HG03432 (cell line): ENCODE data around the gene MYO5B.
"Not testable (repeated sequence)": the region's sequence is repeated elsewhere in the genome, so short reads cannot be mapped to it uniquely, and the experiment has no call there.

Experiments
- ATAC-seq: cut with Tn5 transposase; IDR thresholded peaks from one replicate; pipeline ENCODE4 v1.9.1; 2021; ENCODE audit warnings: mild to moderate bottlenecking, moderate library complexity; ENCODE audit not compliant: unreplicated experiment

The MYO5B gene

DNA sequence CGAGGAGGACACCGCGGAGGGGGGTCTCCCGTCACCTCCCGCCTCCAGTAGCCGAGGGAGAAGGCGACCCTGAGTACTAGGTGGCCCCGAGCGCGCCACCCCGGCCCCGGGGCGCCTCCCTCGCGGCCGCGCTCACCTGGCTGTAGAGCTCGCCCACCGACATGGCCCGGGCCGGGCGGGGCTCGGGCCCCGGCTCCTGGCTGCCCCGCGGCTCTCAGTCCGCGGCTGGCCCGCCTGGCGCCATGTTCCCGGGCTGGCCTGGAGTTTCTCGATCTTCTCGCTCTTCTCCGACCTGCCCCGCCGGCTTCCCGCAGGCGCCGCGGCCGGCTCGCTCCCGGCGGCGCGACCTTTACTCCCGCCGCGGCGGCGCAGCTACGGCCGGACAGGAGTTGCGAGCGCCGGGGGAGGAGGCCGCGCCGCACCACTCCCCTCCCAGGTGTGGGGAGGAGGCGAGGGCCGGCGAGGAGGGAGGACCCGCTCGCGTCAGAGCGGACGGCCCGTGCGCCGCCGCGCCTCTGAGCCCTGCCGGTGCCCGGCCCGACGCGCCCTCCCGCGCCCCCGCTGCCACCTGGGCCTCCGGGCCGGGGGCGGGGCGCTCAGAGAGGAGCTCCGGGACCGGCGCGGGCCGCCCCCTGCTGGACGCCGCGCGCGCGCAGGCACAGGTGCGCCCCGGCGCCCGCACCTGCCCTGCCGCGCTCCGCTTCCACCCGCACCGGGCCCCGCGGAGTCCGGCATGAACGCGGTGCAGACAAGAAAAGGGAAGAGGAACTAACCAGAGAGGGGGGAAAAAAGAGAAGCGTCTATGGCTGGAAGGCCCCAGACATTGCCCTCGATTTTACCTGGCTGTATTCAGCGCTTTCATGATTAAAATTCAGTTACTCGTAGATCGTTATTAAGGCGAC, at the start of gene MYO5B:
MYO5B (minus strand) TSS at position 517 of the 902 bp plus-strand sequence; CDS start at position 163, 354 bp downstream.
- peak; percentile 81 for ATAC-seq

DNA sequence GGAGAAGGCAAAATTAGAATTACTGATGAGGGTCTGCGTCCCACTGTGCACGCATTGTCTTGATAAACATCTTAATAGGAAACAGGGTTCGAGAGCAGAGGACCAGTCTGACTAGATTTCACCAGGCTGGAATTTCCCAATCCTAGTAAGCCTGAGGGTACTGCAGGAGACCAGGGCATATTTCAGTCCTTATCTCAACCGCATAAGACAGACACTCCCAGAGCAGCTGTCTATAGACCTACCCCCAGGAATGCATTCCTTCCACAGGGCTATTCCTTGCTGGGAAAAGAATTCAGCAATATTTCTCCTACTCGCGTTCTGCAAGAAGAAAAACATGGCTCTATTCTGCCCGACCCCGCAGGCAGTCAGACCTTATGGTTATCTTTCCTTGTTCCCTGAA, 46.8 kb upstream of the MYO5B start:
- ATAC-seq, result not testable (repeated sequence)

DNA sequence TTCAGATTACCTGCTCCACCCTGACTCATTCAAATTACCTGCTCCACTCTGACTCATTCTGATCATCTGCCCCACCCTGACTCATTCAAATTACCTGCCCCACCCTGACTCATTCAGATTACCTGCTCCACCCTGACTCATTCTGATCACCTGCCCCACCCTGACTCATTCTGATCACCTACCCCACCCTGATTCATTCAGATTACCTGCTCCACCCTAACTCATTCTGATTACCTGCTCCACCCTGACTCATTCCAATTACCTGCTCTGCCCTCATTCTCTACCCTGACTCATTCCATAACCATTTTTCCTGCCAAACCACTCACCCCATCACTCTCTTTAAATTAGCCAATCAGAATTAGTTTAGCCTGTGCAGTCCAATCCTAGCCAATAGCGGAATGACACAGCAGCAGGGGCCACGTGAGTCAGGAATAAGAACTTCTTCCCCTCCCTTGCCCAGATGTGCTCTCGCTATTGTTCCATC, 45.2 kb upstream of the MYO5B start:
- ATAC-seq, result no peak

DNA sequence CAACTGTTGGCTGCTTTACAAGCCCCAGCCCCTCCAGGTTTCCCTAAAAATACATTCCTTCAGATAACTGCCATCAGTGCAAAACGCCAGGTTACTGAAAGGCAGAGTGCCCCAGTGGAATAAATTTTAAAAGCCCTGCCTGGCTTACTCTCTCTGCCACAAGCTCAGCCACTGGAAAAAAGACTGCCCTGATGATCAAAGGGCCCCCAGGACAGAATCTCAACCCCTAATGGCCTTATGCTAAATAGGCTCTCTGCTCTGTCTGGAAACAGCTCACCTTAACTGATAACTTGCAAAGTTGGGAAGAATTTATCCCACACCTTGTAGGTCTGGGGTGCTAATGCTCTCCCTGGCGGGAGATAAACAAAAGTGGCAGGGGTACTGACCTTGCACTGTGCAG, 37.5 kb upstream of the MYO5B start:
- no peak for ATAC-seq

DNA sequence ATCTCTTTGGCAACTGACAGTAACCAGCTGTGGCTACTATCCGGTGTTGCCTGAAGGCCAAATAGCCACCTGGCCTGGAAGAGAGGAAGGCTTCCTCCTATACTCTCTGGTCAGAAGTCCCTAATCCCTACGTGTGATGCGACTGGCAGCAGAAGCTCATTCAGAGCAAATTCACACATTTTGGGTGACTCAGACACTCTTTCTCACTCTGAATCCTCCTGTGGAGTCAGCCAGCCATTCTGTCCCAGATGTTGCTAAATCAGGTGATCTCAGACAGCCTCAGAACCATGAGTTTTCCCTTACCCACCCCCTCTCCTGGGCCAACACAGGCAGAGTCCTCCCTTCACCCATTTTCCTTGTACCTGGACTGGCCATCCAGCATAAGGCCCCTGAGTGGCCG, 36.7 kb upstream of the MYO5B start:
- ATAC-seq, result no peak

DNA sequence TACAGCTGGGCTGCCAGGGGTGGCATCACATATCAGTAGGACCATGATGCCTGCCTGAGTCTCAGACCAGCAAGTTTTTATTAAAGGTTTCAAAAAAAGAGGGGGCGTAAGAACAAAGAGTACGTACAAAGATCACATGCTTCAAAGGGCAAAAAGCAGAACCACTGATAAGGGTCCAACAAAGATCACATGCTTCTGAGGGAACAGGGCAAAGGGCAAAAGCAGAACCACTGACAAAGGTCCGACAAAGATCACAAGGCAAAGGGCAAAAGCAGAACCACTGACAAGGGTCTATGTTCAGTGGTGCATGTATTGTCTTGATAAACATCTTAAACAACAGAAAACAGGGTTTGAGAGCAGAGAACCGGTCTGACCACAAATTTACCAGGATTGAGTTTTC, 25.3 kb upstream of the MYO5B start:
- ATAC-seq, result not testable (repeated sequence)

GRCh38 chr18:50218432-50219197, 23.7 kb upstream of the MYO5B start:
- ATAC-seq, result peak; percentile 57

DNA sequence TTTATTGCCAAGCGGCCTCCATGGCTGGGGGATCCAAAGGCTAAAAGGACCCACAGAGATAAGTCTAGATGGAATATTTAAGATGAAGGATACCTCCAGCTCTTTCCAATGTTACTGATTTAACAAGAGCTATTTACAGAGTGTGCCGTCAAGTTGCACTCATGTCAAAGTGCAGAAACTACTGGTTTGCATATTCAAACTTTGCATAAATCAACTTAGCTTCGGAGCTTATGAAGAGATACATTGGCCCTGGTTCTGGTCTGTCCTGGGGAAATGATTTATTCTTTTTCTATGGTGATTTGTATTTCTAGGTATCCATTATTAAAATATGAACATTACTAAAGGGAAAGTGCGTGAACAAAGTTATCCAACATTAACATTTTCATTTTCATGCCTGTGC, 14.4 kb upstream of the MYO5B start:
- no peak for ATAC-seq

- no peak for ATAC-seq
Measured at GRCh38 chr18:50207722-50208121, 12.8 kb upstream of the MYO5B start.

DNA sequence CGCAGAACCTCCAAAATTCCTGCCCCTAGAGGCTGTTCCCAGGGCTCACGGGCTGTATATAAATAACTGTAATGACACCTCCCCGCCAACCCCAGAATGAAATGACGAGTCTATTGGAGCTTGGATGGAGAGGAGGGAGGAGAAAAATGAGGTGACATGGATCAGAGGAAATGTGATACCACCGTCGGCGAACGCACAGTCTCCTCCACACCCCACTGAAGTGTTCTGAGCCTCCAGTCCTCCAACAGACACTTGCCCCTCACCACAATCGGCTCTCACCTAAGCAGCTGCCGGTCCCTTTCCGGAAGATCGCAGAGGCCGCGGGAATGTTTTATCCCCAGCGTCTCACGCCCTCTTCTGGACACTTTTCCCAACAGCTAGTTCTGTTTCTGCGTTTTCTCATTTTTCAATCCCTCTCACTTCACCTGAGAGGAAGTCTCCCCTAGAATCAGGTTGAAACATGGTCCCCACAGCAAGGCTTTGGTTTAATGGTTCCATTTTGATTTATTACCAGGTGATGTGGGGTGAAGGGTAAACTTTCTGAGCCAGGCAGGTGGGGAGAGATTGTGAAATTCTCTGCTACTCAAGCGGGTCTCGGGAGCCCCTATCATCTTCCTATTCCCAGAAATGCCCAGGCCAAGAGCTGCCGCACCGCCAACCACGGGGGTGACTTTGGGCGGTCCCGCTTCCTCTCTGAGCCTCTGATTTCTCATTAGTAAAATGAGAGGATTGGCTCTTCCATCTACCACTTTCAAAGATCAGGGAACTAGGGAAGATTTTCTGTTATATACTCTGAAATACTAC, 9.1 kb upstream of the MYO5B start:
- no peak for ATAC-seq

GRCh38 chr18:50201476-50202018, 6.6 kb upstream of the MYO5B start:
- no peak for ATAC-seq

DNA sequence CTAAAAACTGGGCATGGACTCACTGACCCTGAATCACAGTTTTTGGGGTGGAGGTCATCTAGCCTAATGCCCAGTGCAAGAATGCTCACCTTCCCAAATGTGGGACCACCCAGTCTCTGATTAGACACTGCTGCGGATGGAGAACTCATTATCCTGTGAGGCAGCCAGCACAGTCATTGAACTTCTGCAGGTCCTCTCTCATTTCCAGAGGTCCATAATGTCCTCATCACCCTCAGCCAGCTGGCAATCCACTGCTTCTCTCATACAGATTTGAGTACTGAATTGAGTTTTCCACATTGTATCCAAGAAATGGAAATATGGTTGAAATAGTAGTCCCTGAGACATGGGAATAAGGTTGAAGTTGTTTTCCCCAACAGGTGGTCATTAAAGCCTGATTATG, 5.0 kb upstream of the MYO5B start:
- ATAC-seq, result no peak

GRCh38 chr18:50199346-50199855, 4.5 kb upstream of the MYO5B start:
- no peak for ATAC-seq

DNA sequence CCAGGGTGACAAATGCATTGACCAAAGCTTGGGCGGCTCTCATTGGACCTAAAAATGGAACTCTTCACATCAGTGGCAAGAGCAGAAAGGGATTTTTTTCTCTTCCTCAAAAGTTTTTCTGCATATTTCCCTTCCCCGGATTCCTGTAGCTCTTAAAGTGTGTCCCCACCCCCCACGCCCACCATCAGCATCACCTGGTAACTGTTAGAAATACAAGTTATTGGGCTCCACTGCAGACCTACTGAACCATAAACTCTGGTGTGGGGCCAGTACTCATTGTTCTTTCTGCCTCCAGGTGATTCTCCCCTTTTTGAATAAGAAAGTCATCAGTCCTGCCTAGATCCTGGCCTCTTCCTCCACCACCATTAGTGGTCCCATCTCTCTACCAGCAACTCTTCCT, 1.3 kb upstream of the MYO5B start:
- no peak for ATAC-seq

- no peak for ATAC-seq
Measured at GRCh38 chr18:50195689-50196088, 742 bp upstream of the MYO5B start.

DNA sequence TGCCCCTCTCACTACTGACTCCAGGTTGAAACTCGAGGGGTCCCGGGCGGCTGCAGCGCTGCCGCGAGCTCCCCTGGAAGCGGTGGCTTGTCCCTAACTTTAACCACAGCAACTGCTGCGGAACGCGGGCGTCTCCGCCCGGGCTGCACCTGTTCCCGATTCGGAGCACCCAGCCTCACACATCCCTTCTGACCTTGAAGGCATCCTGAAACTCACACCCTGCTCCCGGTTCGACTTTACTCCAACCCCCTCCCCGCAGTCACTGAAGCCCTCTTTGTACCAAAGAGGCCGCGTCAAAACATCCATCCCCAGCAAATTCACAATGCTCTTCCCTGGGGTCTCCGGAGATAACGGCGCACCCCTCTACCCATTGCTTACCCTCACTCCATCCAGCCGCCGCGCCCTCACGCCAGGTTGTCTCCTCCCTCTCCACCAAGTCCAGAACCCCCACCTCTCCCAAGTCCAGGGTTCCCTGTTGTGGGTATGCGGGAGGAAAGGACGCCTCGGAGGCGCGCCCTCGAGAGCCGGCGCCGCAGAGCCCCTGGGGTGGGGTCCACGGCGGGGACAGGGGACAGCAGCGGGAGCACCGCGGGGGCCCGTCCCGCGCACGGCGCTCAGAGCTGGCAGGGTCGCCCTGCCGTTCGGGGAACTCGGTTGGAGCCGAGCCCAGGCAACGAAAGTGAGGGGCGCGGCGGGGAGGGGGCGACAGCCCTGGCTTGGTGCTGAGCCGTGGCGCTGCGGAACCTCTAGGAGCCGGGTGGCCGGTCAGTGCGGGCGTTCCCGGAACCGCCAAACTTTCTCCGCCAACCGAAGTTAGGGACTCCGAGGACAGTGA, 934 bp downstream of the MYO5B start:
- ATAC-seq, result peak; percentile 3

GRCh38 chr18:50192995-50193795, 1.8 kb downstream of the MYO5B start:
- ATAC-seq, result no peak

- ATAC-seq, result no peak
Measured at GRCh38 chr18:50190926-50191325, 4.0 kb downstream of the MYO5B start.

- ATAC-seq, result no peak
Measured at GRCh38 chr18:50190236-50190635, 4.7 kb downstream of the MYO5B start.
